Thyroid gland (tissue), 4 donors: ENCODE results near the gene PTPA.

Experiments
- CTCF ChIP-seq, 6 experiments: fragments of 200-600 bp in 3 of 6; fragments of 450-650 bp in 3 of 6; sonication (generic) in 3 of 6; IDR thresholded peaks; one replicate each; pipeline ENCODE4 v1.5.1; 2016 to 2019; ENCODE audit warnings: antibody characterized with exemption in 6 of 6, mild to moderate bottlenecking in 2 of 6, inconsistent platforms in 1 of 6, moderate library complexity in 1 of 6
- POLR2A ChIP-seq, 2 donors: fragments of 450-650 bp; IDR thresholded peaks; one replicate each; pipeline ENCODE4 v1.6.1; 2017; ENCODE audit warnings: antibody characterized with exemption in 2 of 2, mild to moderate bottlenecking in 2 of 2, moderate library complexity in 1 of 2

GRCh38 chr9:129138476-129139232 lies 27.4 kb downstream of the PTPA start:
- TF ChIP-seq CTCF (IDR thresholded peaks at IDR 0.05) (no peak), POLR2A (IDR thresholded peaks at IDR 0.05) (no peak)
